Upper lobe of right lung (tissue), 1 donor: ENCODE measurements around the gene PNPLA3. TPM values are rescaled to one million over a fixed set of nuclear protein-coding genes. Genes with fewer than 3 reads are reported as not detected.

Experiments
- ATAC-seq: fragments of 200-7000 bp; cut with Tn5 transposase; one replicate; pipeline ENCODE4 v1.9.1; 2020; ENCODE audit warnings: mild to moderate bottlenecking, moderate library complexity
- DNase-seq: peaks from one replicate; pipeline ENCODE4 v3.0.0-alpha.2; 2020
- H3K27ac ChIP-seq: fragments of 200-600 bp; one replicate; pipeline ENCODE4 v1.8.0; 2022
- H3K27me3 ChIP-seq: fragments of 200-600 bp; one replicate; pipeline ENCODE4 v1.8.0; 2022; ENCODE audit warnings: mild to moderate bottlenecking
- H3K36me3 ChIP-seq: fragments of 200-600 bp; one replicate; pipeline ENCODE4 v1.8.0; 2022
- H3K4me1 ChIP-seq: fragments of 200-600 bp; one replicate; pipeline ENCODE4 v1.8.0; 2022
- H3K4me3 ChIP-seq: fragments of 200-600 bp; one replicate; pipeline ENCODE4 v1.8.0; 2022; ENCODE audit warnings: mild to moderate bottlenecking
- H3K9me3 ChIP-seq: fragments of 200-600 bp; one replicate; pipeline ENCODE4 v1.8.0; 2022
- CTCF ChIP-seq: fragments of 200-600 bp; IDR thresholded peaks from one replicate; pipeline ENCODE4 v1.8.0; 2022; ENCODE audit warnings: antibody characterized with exemption
- intact Hi-C: fragments of 100-400 bp; cut with DNase I; formaldehyde crosslinking; loops from one replicate; pipeline ENCODE4 v1.11.0; 2022
- total RNA-seq: library from RNA; stranded (reverse); fragmentation: NEBNext Ultra II Directional; extraction: Animal tissue kit (Norgen Biotek cat#: 25700); gene quantifications from one replicate; pipeline ENCODE4 v1.2.1, GENCODE V29; 2021
- donor health status: DM: no; HTN: yes; CAD: no; lungs with severe emphysema.

The PNPLA3 gene
- total RNA-seq, 1 donor from 2014 or later: 3.7 TPM

- Histone ChIP-seq H3K9me3 (no peaks in the 10 kb centered on the region), H3K27ac (no peak overlapping the region), H3K36me3 (peaks cover 51% of the 10 kb centered on the region), H3K4me1 (no peaks in the 10 kb centered on the region), H3K4me3 (no peak overlapping the region), H3K27me3 (no peaks in the 10 kb centered on the region)
- ATAC-seq: no peak
- DNase-seq: peak; percentile 46
- no peak for TF ChIP-seq CTCF
- intact Hi-C loops: no loop called here
Measured at GRCh38 chr22:43996981-43997265, 73.3 kb downstream of the PNPLA3 start.

Other genes with a start within 250 kb of the PNPLA3 start
- gene EFCAB6, start 111.5 kb upstream of the PNPLA3 start, total RNA-seq: 3.6 TPM
- gene SULT4A1, start 61.3 kb upstream of the PNPLA3 start, total RNA-seq: not detected
- not detected for gene PNPLA5, start 31.8 kb upstream of the PNPLA3 start, total RNA-seq
- 25.7 TPM for gene SAMM50, start 31.6 kb downstream of the PNPLA3 start, total RNA-seq
- 49.3 TPM for gene PARVB, start 100.5 kb downstream of the PNPLA3 start, total RNA-seq